IPS-20b (cell line): ENCODE results near the gene CA11.
"Not testable (repeated sequence)": the region's sequence is repeated elsewhere in the genome, so short reads cannot be mapped to it uniquely, and the experiment has no call there.

ENCODE experiments used
- H3K27ac ChIP-seq: one replicate; pipeline ENCODE4 v1.5.1; 2013; ENCODE audit warnings: low read length
- H3K27me3 ChIP-seq: 2 replicates; pipeline ENCODE4 v1.6.1; 2013; ENCODE audit warnings: mild to moderate bottlenecking, low read length, inconsistent platforms; ENCODE audit not compliant: insufficient read depth
- H3K36me3 ChIP-seq: 2 replicates; pipeline ENCODE4 v1.6.1; 2013; ENCODE audit warnings: low read depth, mild to moderate bottlenecking, inconsistent platforms, low read length, moderate library complexity; ENCODE audit not compliant: insufficient read depth
- H3K4me1 ChIP-seq: 2 replicates; pipeline ENCODE4 v1.6.1; 2013; ENCODE audit warnings: mild to moderate bottlenecking, control low read depth, inconsistent platforms, low read length, moderate library complexity; ENCODE audit not compliant: insufficient read depth
- H3K4me3 ChIP-seq: 2 replicates; pipeline ENCODE4 v1.5.1; 2013; ENCODE audit warnings: mild to moderate bottlenecking, low read length, inconsistent platforms
- H3K9ac ChIP-seq: 2 replicates; pipeline ENCODE4 v1.6.1; 2013; ENCODE audit warnings: low read depth, mild to moderate bottlenecking, inconsistent platforms, low read length, moderate library complexity
- H3K9me3 ChIP-seq: 2 replicates; pipeline ENCODE4 v1.6.1; 2013; ENCODE audit warnings: mild to moderate bottlenecking, low read depth, low read length, inconsistent platforms; ENCODE audit not compliant: insufficient read depth

Gene CA11

DNA sequence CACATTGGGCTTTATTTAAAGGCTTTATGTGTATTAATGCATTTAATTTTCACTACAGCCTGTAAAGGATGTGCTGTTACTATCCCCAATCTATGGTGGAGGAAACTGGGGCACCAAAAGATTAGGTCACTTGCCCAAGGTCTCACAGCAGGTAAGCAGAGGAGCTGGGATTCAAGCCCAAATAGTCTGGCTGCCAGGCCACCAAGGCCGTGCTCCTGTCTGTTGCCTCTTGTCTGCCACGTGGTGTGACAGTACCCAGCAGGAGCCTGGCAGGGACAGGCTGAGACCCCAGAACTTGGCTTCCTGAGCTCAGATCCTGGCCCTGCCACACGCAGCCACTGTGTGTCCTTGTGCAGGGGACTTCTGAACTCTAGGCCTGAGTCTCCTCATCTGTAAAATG, 22.3 kb upstream of the CA11 start:
- Histone ChIP-seq H3K9ac (no peak overlapping the region), H3K27ac (no peak overlapping the region)

DNA sequence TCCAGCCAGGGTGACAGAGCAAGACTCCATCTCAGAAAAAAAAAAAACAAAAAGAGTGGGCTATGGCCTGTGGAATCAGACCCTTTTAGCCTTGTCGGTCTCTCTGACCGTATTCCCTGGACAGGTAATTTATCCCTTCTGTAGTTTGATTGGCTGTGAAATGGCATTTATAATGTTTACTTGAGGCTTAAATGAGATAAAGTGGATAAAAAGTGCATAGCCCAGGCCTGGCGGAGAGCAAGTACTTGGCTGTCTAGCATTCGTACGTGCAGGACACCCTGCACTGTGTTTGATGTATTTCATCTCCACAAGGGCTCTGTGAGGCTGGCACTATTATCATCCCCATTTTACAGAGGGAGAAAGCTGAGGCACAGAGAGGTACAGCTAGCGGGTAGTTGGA, 19.8 kb upstream of the CA11 start:
- Histone ChIP-seq H3K4me1 (no peaks in the 10 kb centered on the region), H3K27me3 (no peaks in the 10 kb centered on the region)

More for the DNA sequence above, 22.3 kb upstream of the CA11 start:
- H3K36me3 ChIP-seq = no peaks in the 10 kb centered on the region
- H3K27me3 ChIP-seq = 0 out of 2 replicates have a peak, but pooled peaks cover 2% of the 10 kb centered on the region
- H3K4me1 ChIP-seq = peaks cover 1% of the 10 kb centered on the region; the same call in 1 of the 2 replicates
- no peaks in the 10 kb centered on the region for H3K9me3 ChIP-seq
- no peak overlapping the region for H3K4me3 ChIP-seq

DNA sequence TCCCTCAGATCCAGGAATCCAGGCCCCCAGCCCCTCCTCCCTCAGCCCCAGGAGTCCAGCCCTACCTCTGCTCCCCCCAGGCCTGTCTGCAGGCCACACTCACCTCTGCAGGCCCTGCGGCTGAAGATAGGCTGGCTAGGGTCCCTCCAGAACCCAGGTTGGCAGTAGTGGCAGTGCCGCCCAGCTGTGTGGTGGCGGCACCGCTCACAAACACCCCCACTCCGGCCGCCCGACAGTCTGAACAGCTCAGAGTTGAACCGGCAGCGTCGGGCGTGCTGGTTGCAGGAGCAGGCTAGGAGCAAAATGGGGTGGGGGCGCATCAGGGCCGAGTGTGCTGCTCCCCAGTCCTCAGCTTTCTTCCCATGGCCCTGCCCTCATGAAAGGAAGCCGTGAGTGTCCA, 18.5 kb upstream of the CA11 start:
- H3K4me1 ChIP-seq = no peaks in the 10 kb centered on the region
- H3K27ac ChIP-seq = no peak overlapping the region
- H3K9ac ChIP-seq = no peak overlapping the region
- H3K36me3 ChIP-seq = no peaks in the 10 kb centered on the region
- no peaks in the 10 kb centered on the region for H3K27me3 ChIP-seq
- no peaks in the 10 kb centered on the region for H3K9me3 ChIP-seq
- H3K4me3 ChIP-seq = no peak overlapping the region

More for the DNA sequence above, 19.8 kb upstream of the CA11 start:
- H3K9ac ChIP-seq = no peak overlapping the region
- no peaks in the 10 kb centered on the region for H3K9me3 ChIP-seq
- no peak overlapping the region for H3K4me3 ChIP-seq
- no peaks in the 10 kb centered on the region for H3K36me3 ChIP-seq
- no peak overlapping the region for H3K27ac ChIP-seq

DNA sequence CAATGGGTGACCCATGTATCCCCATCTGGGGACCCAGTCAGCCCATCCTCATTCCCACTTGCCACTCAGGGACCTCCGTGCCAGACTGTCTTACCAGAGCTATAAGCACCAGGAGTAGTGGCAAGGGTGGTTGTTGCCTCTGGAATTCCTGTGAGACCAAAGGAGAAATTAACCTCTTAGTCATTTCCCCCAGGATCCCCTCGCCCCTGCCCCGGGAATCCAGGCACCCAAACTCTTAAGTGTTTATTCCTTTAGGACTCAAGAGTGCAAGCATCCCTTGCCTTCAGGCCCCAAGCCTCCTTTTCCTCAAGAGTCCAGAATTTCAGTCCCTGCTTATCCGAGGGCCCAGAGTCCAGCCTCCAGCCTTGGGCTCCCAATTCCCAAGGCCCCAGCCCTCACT, 17.7 kb upstream of the CA11 start:
- Histone ChIP-seq H3K36me3 (no peaks in the 10 kb centered on the region), H3K4me1 (no peaks in the 10 kb centered on the region), H3K27ac (no peak overlapping the region), H3K4me3 (no peak overlapping the region), H3K9ac (no peak overlapping the region), H3K27me3 (no peaks in the 10 kb centered on the region), H3K9me3 (no peaks in the 10 kb centered on the region)

DNA sequence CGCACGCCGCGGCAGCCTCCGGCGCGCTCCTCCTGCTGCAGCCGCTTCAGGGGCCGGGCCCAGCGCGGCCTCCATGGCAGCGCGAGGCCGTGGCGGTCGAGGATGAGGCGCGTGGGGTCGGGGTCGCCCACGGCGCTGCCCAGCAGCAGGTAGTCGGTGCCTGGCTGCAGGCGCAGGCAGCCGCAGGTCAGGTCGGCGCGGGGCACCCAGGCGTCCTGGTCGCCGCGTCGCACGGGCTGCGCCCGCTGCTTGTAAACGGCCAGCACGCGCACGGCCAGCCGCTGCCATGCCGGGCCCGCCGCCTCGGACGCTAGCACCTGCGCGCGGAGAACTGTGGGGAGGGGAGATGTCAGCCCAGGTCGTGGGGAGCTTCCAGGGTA, 15.7 kb upstream of the CA11 start:
- Histone ChIP-seq H3K9me3 (no peaks in the 10 kb centered on the region), H3K27ac (no peak overlapping the region), H3K4me1 (peaks cover 5% of the 10 kb centered on the region; the same call in 1 of the 2 replicates), H3K9ac (no peak overlapping the region), H3K4me3 (no peak overlapping the region), H3K36me3 (no peaks in the 10 kb centered on the region), H3K27me3 (no peaks in the 10 kb centered on the region)

DNA sequence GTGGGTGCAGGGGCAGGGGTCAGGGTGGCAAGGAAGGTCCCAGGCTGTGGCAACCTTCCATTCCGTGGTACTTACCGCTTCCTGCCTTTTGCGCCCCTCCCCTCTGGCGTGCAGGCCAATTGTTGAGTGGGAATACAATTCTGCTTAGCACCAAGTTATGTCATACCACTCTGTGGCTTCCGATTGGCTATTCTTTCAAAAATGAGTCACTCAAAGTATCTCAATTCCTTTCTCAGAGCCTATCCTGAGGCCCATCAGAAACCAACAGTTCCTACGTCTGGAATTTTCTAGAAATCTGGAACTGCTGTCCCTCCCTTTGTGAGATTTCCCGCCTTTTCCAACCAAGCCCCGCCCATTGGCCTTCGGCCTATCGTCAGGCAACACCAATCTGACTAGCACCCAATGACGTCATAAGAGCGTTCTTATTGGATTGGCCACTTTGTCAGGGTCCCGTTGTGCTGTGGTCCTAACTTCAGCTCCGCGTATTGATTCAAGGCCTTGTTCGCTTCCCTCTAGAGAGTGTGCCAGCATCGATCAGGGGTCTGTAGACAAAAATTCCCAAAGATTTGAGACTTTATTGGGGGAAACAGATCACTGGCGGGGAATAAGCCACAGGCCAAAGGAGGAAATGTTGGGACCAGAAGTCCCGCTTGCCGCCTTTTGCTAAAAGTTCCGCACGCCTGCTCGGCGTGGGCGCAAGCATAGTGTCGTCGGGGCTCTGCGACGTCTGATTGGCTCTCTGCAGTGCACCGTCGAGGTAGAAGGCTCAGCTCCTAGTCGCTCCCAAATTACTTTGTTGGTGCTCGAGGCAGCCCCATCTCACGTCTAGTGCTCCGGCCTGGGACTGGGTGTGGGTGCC, 15.1 kb upstream of the CA11 start:
- Histone ChIP-seq H3K27ac (no peak overlapping the region), H3K4me3 (no peak overlapping the region), H3K4me1 (peaks cover 5% of the 10 kb centered on the region; the same call in 1 of the 2 replicates), H3K9ac (no peak overlapping the region), H3K9me3 (no peaks in the 10 kb centered on the region), H3K27me3 (no peaks in the 10 kb centered on the region), H3K36me3 (no peaks in the 10 kb centered on the region)

DNA sequence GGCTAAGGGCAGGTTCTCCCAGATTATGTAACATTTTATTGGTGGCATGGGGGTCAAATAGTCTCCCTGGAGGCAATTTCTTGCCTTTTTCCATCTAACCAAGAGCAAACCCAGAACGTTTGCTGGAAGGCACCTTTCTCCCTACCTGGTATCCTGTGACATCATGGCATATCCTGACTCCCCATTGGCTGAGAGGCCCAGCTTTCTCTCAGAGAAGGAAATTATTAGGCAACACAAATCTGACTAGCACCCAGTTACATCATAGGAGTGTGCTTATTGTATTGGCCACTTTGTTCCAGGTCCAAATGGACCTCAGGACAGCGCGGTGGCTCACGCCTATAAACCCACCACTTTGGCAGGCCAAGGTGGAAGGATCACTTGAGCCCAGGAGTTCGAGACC, 13.8 kb upstream of the CA11 start:
- H3K27me3 ChIP-seq = no peaks in the 10 kb centered on the region
- H3K9me3 ChIP-seq = no peaks in the 10 kb centered on the region
- H3K4me3 ChIP-seq = no peak overlapping the region
- no peaks in the 10 kb centered on the region for H3K36me3 ChIP-seq
- peaks cover 5% of the 10 kb centered on the region; the same call in 1 of the 2 replicates for H3K4me1 ChIP-seq
- no peak overlapping the region for H3K27ac ChIP-seq
- no peak overlapping the region for H3K9ac ChIP-seq

DNA sequence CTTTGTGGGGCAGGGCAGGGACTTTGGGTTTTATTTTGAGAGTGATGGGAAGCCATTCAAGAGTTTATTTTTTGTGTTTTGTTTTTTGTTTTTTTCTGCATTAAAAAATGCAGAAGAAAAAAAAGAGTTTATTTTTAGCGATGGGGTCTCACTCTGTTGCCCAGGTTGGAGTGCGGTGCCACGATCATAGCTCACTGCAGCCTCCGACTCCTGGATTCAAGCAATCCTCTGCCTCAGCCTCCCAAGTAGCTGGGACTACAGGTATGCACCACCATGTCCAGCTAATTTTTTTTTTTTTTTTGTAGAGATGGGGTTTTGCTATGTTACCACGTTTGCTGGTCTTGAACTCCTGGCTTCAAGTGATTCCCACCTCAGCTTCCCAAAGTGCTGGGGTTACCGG, 12.5 kb upstream of the CA11 start:
- Histone ChIP-seq H3K36me3 (no peaks in the 10 kb centered on the region), H3K9me3 (no peaks in the 10 kb centered on the region), H3K9ac (no peak overlapping the region), H3K4me3 (no peak overlapping the region), H3K4me1 (peaks cover 5% of the 10 kb centered on the region; the same call in 1 of the 2 replicates), H3K27me3 (no peaks in the 10 kb centered on the region), H3K27ac (no peak overlapping the region)

DNA sequence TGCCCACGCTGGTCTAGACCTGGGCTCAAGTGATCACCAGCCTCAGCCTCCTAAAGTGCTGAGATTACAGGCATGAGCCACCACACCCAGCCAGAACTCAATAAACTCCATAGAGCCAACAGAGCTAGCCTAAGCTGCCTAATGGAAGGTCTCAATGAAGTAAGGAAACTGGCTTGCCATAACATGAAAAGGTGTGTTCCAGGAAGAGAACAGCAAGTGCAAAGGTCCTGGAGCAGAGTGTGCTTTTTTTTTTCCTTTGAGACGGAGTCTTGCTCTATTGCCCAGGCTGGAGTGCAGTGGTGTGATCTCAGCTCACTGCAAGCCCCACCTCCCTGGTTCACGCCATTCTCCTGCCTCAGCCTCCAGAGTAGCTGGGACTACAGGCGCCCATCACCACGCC, 11.8 kb upstream of the CA11 start:
- not testable (repeated sequence) for H3K9ac ChIP-seq, H3K4me3 ChIP-seq, H3K9me3 ChIP-seq, H3K27ac ChIP-seq, H3K4me1 ChIP-seq, H3K36me3 ChIP-seq, H3K27me3 ChIP-seq

DNA sequence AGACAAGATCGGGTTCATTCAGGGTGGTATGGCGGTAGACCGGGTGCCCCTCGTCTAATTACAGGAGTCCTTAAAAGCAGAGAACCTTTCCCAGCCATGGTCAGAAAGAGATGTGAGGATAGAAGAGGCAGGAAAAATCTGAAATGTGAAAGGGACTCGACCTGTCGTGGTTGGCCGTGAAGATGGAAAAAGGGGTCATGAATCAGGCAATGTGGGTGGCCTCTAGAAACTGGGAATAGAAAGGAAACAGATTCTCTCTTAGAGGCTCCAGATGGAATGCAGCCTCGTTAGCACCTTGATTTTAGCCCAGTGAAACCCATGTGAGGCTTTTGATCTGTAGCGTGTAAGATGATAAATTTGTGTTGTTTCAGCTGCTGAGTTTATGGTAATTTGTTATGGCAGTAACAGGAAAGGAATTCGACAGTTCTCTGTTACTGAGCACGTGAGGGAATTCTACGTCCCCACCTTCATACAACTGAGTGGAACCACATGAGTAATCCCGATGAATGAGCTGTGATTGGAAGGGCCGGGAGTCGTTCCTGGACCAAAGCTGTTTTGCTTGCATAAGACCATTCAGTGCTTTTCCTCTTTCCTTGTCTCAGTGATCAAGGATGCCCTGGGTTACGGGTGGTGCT, 11.0 kb upstream of the CA11 start:
- Histone ChIP-seq H3K4me1 (peaks cover 5% of the 10 kb centered on the region; the same call in 1 of the 2 replicates), H3K9me3 (no peaks in the 10 kb centered on the region), H3K27ac (no peak overlapping the region), H3K36me3 (no peaks in the 10 kb centered on the region), H3K27me3 (no peaks in the 10 kb centered on the region), H3K9ac (no peak overlapping the region), H3K4me3 (no peak overlapping the region)

DNA sequence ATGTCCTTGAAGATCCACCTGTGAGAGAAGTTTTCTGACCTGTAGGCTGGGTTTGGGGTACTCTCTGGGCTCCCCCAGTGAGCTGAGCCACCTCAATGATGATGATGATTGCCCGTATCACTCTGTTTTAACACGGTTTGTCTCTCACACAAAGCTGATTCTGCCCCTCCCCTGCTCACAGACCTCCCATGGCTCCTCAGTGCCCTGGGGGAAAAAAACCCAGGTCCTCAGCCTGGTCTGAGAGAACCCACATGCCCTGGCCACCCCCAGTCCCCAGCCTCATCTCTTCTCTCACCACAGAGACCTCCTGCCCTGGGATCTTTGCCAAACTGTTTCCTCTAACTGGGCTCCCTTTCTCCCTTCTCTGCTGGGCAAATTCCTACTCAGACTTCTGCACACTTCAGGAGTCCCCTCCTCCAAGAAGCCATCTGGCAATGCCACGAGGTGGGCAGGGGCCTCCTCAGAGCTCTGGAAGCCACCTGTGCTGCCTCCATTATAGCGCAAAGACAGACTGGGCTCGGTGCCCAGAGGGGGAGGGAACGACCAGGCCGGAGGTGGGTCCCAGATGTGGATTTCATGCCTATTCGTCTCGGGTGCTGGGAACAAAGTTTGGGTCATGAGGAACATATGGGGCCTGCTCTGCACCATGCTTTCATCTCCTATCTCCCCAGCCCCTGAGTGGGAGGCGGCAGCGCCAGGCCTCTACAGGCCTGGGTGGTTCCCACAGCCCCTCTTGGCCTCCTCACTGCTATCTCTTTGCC, 8.5 kb upstream of the CA11 start:
- H3K36me3 ChIP-seq = no peaks in the 10 kb centered on the region
- peaks cover 5% of the 10 kb centered on the region; the same call in 1 of the 2 replicates for H3K4me1 ChIP-seq
- no peak overlapping the region for H3K4me3 ChIP-seq
- no peaks in the 10 kb centered on the region for H3K9me3 ChIP-seq
- H3K27me3 ChIP-seq = no peaks in the 10 kb centered on the region
- no peak overlapping the region for H3K9ac ChIP-seq
- H3K27ac ChIP-seq = no peak overlapping the region
